BJ (cell line): Measurements from ENCODE around the gene ZNF442. TPM values are rescaled to one million over a fixed set of nuclear protein-coding genes. Genes with fewer than 3 reads are reported as not detected.

Source experiments
- CTCF ChIA-PET: fragments of 350-600 bp; formaldehyde crosslinking; extraction: SDS; loops from one replicate; lab custom pipeline; 2021; ENCODE audit warnings: antibody characterized with exemption, inconsistent platforms; lab: Yijun Ruan, JAX
- POLR2A ChIA-PET: fragments of 300-600 bp; sonication (Branson Sonifier 250); formaldehyde crosslinking; extraction: SDS; loops from one replicate; lab custom pipeline; 2021; ENCODE audit warnings: antibody characterized with exemption; lab: Charles Lee
- DNase-seq: peaks from one replicate; pipeline ENCODE4 v3.0.0-alpha.2; 2011; ENCODE audit warnings: low read depth
- H3K27me3 ChIP-seq: 2 replicates; pipeline ENCODE4 v1.6.0; 2011; ENCODE audit warnings: low read length; ENCODE audit not compliant: control insufficient read depth, insufficient read depth
- H3K36me3 ChIP-seq: 2 replicates; pipeline ENCODE4 v1.5.1; 2011; ENCODE audit warnings: low read length; ENCODE audit not compliant: control insufficient read depth, insufficient read depth
- H3K4me3 ChIP-seq: 2 replicates; pipeline ENCODE4 v1.5.1; 2011; ENCODE audit warnings: low read depth, mild to moderate bottlenecking, control low read depth, low read length
- polyA plus RNA-seq: library from polyadenylated mRNA; depleted of rRNA; stranded (reverse); fragments of >200 nt; gene quantifications from 2 replicates; pipeline ENCODE4 v1.2.3, GENCODE V29; 2011
- TF ChIP-seq, protein P1 (sequence below): IDR thresholded peaks from 2 replicates; pipeline ENCODE4 v1.5.1; 2011; ENCODE audit warnings: low read depth, mild to moderate bottlenecking, control low read depth, inconsistent platforms, low read length, moderate library complexity; ENCODE audit not compliant: insufficient read depth

Gene ZNF442
- polyA plus RNA-seq, 1 experiment, result 0.36 TPM

DNA sequence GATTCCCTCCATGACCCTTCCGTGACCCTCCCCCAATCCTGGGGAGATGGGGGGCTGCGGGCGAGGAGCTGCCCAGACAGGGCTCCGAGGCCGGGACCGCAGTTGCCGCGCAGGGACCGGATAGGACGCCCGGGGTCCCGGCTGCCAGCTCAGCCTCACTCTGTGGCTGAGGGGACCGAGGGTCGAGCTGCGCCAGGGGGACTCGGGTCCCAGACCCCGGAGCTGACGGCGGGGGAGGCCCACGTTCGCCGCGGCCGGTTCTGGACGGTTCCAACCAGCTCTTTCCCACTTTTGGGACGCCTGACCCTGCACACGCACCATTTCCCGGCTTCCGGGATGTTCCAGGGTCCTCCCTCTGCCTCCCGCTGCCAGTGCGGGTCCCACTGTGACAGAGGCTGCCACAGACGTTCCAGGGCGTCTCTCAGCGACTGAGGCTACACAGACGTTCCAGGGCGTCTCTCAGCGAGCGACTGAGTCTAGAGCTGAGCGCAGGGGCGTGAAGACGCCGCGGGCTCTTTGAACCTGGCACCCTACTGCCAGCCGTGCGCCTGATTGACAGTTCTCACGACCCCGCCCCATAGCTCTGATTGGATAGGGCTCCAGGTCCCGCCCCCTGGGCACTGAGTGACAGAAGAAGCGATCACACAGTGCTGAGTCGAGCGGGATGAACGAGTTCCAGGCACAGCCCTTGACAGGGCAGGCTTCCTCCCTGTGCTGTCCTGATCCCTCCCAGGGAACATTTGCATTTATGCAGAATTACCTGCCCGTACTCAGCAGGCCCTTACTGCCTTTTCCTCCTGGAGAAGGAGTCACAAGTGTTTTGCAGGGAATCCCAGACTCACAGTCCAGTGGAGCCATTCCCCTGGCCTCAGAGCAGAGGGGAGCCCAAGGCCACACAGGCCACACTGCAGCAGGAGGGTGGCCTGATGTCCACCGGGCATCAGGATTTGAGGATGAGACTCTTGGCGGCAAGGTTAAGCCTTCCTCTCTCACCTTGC lies 32.0 kb downstream of the ZNF442 start, which contains the start of gene ZNF563:
ZNF563 (minus strand) TSS at position 472 of the 998 bp plus-strand sequence; CDS start at position 321, 151 bp downstream.
- Histone ChIP-seq H3K27me3 (no peaks in the 10 kb centered on the region), H3K4me3 (peak within 1 kb of the TSS; percentile 76), H3K36me3 (no peaks in the 10 kb centered on the region)
- DNase-seq, result peak; percentile 73
- TF ChIP-seq, protein P1, sequence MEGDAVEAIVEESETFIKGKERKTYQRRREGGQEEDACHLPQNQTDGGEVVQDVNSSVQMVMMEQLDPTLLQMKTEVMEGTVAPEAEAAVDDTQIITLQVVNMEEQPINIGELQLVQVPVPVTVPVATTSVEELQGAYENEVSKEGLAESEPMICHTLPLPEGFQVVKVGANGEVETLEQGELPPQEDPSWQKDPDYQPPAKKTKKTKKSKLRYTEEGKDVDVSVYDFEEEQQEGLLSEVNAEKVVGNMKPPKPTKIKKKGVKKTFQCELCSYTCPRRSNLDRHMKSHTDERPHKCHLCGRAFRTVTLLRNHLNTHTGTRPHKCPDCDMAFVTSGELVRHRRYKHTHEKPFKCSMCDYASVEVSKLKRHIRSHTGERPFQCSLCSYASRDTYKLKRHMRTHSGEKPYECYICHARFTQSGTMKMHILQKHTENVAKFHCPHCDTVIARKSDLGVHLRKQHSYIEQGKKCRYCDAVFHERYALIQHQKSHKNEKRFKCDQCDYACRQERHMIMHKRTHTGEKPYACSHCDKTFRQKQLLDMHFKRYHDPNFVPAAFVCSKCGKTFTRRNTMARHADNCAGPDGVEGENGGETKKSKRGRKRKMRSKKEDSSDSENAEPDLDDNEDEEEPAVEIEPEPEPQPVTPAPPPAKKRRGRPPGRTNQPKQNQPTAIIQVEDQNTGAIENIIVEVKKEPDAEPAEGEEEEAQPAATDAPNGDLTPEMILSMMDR, result no peak
- ChIA-PET CTCF (interaction anchor here (1.1 to 1.9 kb wide), 2 partner anchors 33 to 345 kb away, joined by 3 to 8 read pairs; partner anchors contain the start of gene ZNF442), POLR2A (interaction anchor here (0.6 to 1.0 kb wide), 2 partner anchors 32 to 217 kb away, joined by 3 to 7 read pairs; partner anchors contain the start of gene ZNF442)

DNA sequence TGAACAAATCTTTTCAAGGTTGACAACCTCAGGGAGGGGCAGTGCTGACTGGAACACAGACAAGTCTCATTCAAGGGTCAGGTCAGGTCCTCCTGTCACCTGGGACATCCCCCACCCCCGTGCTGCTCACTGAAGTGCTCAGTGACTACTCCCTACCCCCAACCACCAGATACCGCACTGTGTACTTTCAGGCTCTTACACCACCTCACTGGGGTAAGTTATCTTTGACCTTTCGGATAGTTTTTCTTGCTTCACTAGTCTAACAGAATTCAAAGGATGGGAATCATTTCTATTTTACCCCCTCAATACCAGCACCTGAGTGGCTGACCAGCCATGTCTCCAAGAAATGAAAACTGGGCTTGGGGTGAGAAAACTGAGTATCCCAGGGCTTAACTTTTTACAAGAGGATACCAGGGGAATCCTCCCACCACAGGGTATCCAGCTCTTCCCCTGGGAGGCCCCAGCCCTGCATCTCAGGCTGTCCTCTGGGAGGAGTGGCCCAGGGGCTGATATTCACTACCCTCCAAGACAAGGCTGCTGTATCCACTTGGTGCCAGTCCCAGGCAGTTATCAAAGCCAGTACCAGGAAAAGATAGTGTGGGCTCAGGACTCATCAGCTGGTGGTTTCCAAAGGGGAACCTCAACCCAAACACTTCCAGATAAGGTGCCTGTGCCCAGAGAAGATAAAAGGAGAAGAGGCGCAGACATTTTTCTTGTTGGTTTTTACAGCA lies 34.1 kb downstream of the ZNF442 start:
- H3K36me3 ChIP-seq, result no peaks in the 10 kb centered on the region
- ChIA-PET CTCF (no interaction called here), POLR2A (no interaction called here)
- no peaks in the 10 kb centered on the region for H3K27me3 ChIP-seq
- H3K4me3 ChIP-seq, result no peak overlapping the region
- TF ChIP-seq, protein P1, result no peak
- no peak for DNase-seq

DNA sequence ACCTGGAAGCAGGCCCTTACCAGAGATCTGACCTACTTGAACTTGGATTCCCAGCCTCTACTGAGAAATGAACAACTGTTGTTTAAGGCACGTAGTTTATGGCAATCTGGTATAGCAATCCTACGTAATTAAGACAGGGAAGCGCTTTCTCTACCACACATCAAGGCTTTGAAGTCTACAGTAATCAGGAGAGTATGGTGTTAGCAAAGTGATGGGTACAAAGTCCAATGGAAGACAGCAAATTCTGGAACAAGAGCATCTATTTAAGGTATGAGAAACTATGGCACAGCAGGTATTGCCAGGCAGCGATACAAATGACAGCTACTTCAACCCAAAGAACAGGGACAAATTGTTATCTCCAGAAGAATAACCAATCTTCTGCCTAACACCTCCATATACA lies 35.1 kb downstream of the ZNF442 start:
- TF ChIP-seq, protein P1, result no peak
- Histone ChIP-seq H3K36me3 (no peaks in the 10 kb centered on the region), H3K27me3 (no peaks in the 10 kb centered on the region), H3K4me3 (no peak overlapping the region)
- POLR2A ChIA-PET, result no interaction called here
- CTCF ChIA-PET, result no interaction called here
- DNase-seq, result no peak

DNA sequence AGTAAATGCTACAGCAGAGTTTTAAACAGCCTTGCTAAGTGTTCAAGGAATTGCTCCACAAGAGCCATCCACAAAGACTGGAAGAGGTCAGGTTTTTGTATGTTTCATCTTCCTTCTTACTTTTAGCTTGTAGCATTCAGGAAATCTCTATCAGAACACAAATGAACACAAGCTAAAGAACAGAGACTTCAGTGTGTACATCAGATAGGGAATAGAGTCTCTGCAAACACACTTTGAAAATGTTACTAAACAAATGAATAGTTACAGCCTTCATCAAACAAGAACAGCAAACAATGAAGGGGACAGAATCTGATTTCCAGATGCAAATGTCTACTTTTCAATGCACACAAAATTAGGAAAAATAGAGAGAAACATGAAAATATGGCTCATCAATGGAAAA lies 39.8 kb downstream of the ZNF442 start:
- TF ChIP-seq, protein P1, result no peak
- CTCF ChIA-PET, result interaction anchor here (0.7 kb wide), 1 partner anchor 152 kb away, joined by 3 read pairs; no protein-coding TSS in a partner anchor
- Histone ChIP-seq H3K4me3 (no peak overlapping the region), H3K36me3 (no peaks in the 10 kb centered on the region), H3K27me3 (no peaks in the 10 kb centered on the region)
- no peak for DNase-seq
- POLR2A ChIA-PET, result no interaction called here
